MCF 10A (cell line): ENCODE data around the gene DPEP3. TPM values are rescaled to one million over a fixed set of nuclear protein-coding genes. Genes with fewer than 3 reads are reported as not detected.

Experiments used
- BruUV-seq: library from RNA; stranded (reverse); fragments of 400-500 nt; replicated peaks from 2 replicates; lab custom pipeline; 2021; lab: Mats Ljungman, UMichigan
- CTCF ChIA-PET: fragments of 300-600 bp; sonication (Branson Sonifier 250); formaldehyde crosslinking; extraction: SDS; loops from one replicate; lab custom pipeline; 2021; ENCODE audit warnings: antibody characterized with exemption, inconsistent platforms; lab: Yijun Ruan, JAX
- POLR2A ChIA-PET: fragments of 300-600, 350-650 bp; sonication (Branson Sonifier 250); formaldehyde crosslinking; extraction: SDS; loops from one replicate; lab custom pipeline; 2020; ENCODE audit warnings: antibody characterized with exemption, inconsistent platforms; lab: Yijun Ruan, JAX
- DNase-seq: peaks from one replicate; pipeline ENCODE4 v3.0.0-alpha.2; 2018; ENCODE audit not compliant: unreplicated experiment
- H3K27ac Mint-ChIP-seq: one replicate; pipeline ENCODE4 v1.8.0; 2022; ENCODE audit warnings: mild to moderate bottlenecking, low read depth, mixed read lengths; ENCODE audit not compliant: unreplicated experiment
- H3K27me3 Mint-ChIP-seq: one replicate; pipeline ENCODE4 v1.8.0; 2022; ENCODE audit warnings: mixed read lengths; ENCODE audit not compliant: insufficient read depth, unreplicated experiment
- H3K36me3 Mint-ChIP-seq: one replicate; pipeline ENCODE4 v1.8.0; 2022; ENCODE audit warnings: mild to moderate bottlenecking, moderate library complexity, mixed read lengths; ENCODE audit not compliant: insufficient read depth, unreplicated experiment
- H3K4me1 Mint-ChIP-seq: one replicate; pipeline ENCODE4 v1.8.0; 2022; ENCODE audit warnings: mixed read lengths; ENCODE audit not compliant: insufficient read depth, unreplicated experiment
- H3K4me3 Mint-ChIP-seq: one replicate; pipeline ENCODE4 v1.8.0; 2022; ENCODE audit warnings: mild to moderate bottlenecking, moderate library complexity, mixed read lengths; ENCODE audit not compliant: unreplicated experiment
- H3K9me3 Mint-ChIP-seq: one replicate; pipeline ENCODE4 v1.8.0; 2022; ENCODE audit warnings: mixed read lengths; ENCODE audit not compliant: unreplicated experiment
- intact Hi-C: fragments of 100-400 bp; cut with micrococcal nuclease; formaldehyde crosslinking; loops from 2 replicates; pipeline ENCODE4 v1.14.1; 2022
- total RNA-seq: library from RNA; stranded (reverse); gene quantifications from 2 replicates; pipeline ENCODE4 v1.2.3, GENCODE V29; 2022
- TF ChIP-seq, protein P1 (sequence below): fragments of 200-600 bp; IDR thresholded peaks from one replicate; pipeline ENCODE4 v1.8.0; 2022; ENCODE audit warnings: antibody characterized with exemption, mild to moderate bottlenecking; ENCODE audit not compliant: unreplicated experiment

The DPEP3 gene
- total RNA-seq, 1 experiment from 2014 or later, result not detected

DNA sequence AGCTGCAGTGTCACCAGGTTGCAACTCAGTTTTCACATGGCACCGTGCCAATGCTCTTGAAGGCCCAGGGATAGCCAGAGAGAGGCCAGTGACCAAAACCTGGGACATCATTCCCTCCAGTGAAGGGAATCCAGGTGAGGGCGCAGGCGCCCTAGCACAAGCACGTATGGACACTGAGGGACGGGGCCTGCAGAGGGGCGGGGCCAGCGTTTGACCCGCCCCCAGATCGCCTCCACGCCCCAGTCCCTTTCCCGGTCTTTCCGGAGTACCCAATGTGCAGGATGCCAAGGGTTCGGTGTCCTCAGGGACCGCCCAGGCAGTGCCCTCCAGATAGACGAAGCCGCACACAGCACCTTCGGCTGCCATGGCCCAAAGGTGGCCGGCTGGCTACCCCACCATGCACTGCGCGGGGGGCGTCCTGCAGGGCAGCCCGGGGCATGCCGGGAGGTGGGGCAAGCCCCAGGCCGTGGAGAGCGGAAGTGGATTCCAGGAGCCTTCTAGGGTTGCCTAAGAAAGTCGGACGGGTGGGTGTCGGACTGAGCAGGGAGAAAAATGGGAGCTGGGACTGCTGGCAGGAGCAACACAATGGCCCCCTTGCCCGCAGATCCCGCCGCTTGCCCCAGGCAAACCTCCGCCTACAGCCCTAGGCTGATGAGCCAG lies 16.5 kb downstream of the DPEP3 start:
- H3K36me3 Mint-ChIP-seq, result peaks cover 56% of the 10 kb centered on the region
- no peaks in the 10 kb centered on the region for H3K27me3 Mint-ChIP-seq
- intact Hi-C loops, result no loop called here
- no peak for DNase-seq
- H3K9me3 Mint-ChIP-seq, result no peaks in the 10 kb centered on the region
- POLR2A ChIA-PET, result interaction anchor here (1.1 to 1.6 kb wide), 3 partner anchors 26 to 121 kb away, joined by 3 to 6 read pairs (median 3); partner anchors contain the start of genes NFATC3 and PSMB10
- no peak overlapping the region for H3K4me3 Mint-ChIP-seq
- no peak overlapping the region for H3K27ac Mint-ChIP-seq
- H3K4me1 Mint-ChIP-seq, result peaks cover 63% of the 10 kb centered on the region
- TF ChIP-seq, protein P1, sequence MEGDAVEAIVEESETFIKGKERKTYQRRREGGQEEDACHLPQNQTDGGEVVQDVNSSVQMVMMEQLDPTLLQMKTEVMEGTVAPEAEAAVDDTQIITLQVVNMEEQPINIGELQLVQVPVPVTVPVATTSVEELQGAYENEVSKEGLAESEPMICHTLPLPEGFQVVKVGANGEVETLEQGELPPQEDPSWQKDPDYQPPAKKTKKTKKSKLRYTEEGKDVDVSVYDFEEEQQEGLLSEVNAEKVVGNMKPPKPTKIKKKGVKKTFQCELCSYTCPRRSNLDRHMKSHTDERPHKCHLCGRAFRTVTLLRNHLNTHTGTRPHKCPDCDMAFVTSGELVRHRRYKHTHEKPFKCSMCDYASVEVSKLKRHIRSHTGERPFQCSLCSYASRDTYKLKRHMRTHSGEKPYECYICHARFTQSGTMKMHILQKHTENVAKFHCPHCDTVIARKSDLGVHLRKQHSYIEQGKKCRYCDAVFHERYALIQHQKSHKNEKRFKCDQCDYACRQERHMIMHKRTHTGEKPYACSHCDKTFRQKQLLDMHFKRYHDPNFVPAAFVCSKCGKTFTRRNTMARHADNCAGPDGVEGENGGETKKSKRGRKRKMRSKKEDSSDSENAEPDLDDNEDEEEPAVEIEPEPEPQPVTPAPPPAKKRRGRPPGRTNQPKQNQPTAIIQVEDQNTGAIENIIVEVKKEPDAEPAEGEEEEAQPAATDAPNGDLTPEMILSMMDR, result no peak
- no TSS peak for BruUV-seq
- CTCF ChIA-PET, result interaction anchor here (0.6 to 1.9 kb wide), 4 partner anchors 23 to 289 kb away, joined by 3 to 5 read pairs (median 4); no protein-coding TSS in a partner anchor

DNA sequence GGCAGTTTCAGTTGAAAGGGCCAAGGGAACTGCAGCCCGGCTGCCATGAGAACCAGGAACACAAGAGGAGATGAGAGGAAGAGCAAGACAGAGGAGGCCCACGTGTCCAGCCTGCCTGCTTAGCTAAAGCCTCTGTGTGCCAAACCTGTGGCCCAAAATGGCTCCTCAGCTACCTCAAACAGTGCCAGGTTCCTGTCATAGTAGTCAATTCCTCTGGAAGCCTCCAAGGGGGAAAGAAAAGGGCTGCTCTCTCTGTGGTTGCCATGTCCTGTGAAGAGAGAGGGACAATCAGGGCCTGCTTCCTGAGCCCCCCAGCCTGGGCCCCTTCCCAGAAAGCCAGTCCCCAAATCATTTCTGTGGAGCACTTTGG lies 17.0 kb downstream of the DPEP3 start:
- H3K9me3 Mint-ChIP-seq, result no peaks in the 10 kb centered on the region
- DNase-seq, result no peak
- H3K27me3 Mint-ChIP-seq, result no peaks in the 10 kb centered on the region
- CTCF ChIA-PET, result interaction anchor here (1.9 kb wide), 1 partner anchor 107 kb away, joined by 5 read pairs; no protein-coding TSS in a partner anchor
- H3K4me3 Mint-ChIP-seq, result no peak overlapping the region
- peaks cover 65% of the 10 kb centered on the region for H3K4me1 Mint-ChIP-seq
- intact Hi-C loops, result no loop called here
- no peak overlapping the region for H3K27ac Mint-ChIP-seq
- POLR2A ChIA-PET, result interaction anchor here (0.9 to 1.6 kb wide), 3 partner anchors 9 to 27 kb away, joined by 3 to 6 read pairs (median 3); partner anchors contain the start of gene PSMB10
- TF ChIP-seq, protein P1, result no peak
- peaks cover 61% of the 10 kb centered on the region for H3K36me3 Mint-ChIP-seq
- no TSS peak for BruUV-seq

DNA sequence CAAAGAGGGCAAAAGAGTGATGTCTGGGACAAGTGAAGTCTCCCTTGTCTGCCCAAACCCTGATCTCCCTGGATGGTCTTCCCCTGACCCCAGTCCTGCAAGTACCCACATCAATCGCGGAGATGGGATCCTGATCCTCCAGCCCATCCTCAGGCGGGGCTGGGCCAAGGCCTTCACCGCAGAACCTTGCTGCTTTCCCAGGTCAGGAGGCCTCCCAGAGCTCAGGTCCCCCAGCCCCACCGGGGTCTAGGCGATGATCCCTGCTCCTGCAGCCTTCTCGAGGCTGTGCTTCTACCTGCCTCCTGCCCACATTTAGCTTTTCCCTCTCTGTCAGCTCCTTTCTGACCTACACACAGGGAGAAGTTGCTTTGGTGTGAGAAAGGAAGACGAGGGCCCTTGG lies 18.2 kb downstream of the DPEP3 start:
- DNase-seq, result no peak
- peaks cover 63% of the 10 kb centered on the region for H3K4me1 Mint-ChIP-seq
- ChIA-PET CTCF (interaction anchor here (1.0 to 1.9 kb wide), 4 partner anchors 26 to 108 kb away, joined by 4 to 5 read pairs (median 5); partner anchors contain the start of gene PSMB10), POLR2A (interaction anchor here (0.7 to 4.4 kb wide), 7 partner anchors 8 to 116 kb away, joined by 3 to 45 read pairs (median 4); partner anchors contain the start of gene PSMB10)
- peaks cover 68% of the 10 kb centered on the region for H3K36me3 Mint-ChIP-seq
- TF ChIP-seq, protein P1, result no peak
- intact Hi-C loops, result no loop called here
- BruUV-seq, result no TSS peak
- H3K27ac Mint-ChIP-seq, result no peak overlapping the region
- H3K4me3 Mint-ChIP-seq, result no peak overlapping the region
- H3K27me3 Mint-ChIP-seq, result no peaks in the 10 kb centered on the region
- H3K9me3 Mint-ChIP-seq, result no peaks in the 10 kb centered on the region

DNA sequence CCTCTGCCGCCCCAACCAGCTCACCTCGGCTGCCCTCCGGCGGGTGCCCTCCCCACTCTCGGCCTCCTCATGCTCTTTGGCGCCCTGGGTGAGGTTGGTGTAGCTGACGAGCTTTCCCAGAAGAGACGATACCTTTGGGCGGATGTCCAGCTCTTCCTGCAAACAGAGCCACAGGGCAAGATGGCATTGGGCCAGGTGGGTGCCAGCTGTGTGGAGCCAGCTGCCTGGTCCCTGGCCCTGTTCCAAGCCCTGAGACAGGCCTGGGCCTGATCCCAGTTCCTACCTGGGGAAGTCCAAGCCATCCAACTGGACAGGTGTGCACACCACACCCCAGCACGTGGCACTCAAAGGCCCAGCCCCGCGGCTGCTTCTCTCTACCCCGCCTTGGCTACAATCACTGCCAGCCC lies 18.7 kb downstream of the DPEP3 start:
- peak overlapping the region; percentile 26 for H3K4me3 Mint-ChIP-seq
- CTCF ChIA-PET, result interaction anchor here (0.5 to 1.7 kb wide), 8 partner anchors 21 to 792 kb away, joined by 3 to 6 read pairs (median 4); partner anchors contain the start of gene PSMB10

More for the DNA sequence above, 18.7 kb downstream of the DPEP3 start:
- H3K36me3 Mint-ChIP-seq, result peaks cover 73% of the 10 kb centered on the region
- peak overlapping the region; percentile 83 for H3K27ac Mint-ChIP-seq
- no peaks in the 10 kb centered on the region for H3K9me3 Mint-ChIP-seq
- POLR2A ChIA-PET, result interaction anchor here (0.7 to 4.4 kb wide), 10 partner anchors 8 to 276 kb away, joined by 3 to 45 read pairs (median 4); partner anchors contain the start of genes DDX28, DUS2 and PSMB10
- peak; percentile 98 for DNase-seq
- no TSS peak for BruUV-seq
- intact Hi-C loops, result no loop called here
- H3K4me1 Mint-ChIP-seq, result peaks cover 58% of the 10 kb centered on the region
- no peaks in the 10 kb centered on the region for H3K27me3 Mint-ChIP-seq
- TF ChIP-seq, protein P1, result no peak
